Prostate gland (tissue), 2 donors: ENCODE results near the gene TMEM258. TPM values are rescaled to one million over a fixed set of nuclear protein-coding genes. Genes with fewer than 3 reads are reported as not detected.

Source experiments
- DNase-seq: peaks from one replicate; pipeline ENCODE4 v3.0.0-alpha.2; 2019; ENCODE audit warnings: low spot score
- H3K27ac ChIP-seq, 2 donors: fragments of 200-600 bp; sonication (generic); 2 replicates each; pipeline ENCODE4 v1.5.1; 2017 to 2019
- H3K27me3 ChIP-seq: fragments of 200-600 bp; sonication (generic); replicated peaks from 2 replicates; pipeline ENCODE4 v1.5.1; 2019; ENCODE audit not compliant: insufficient read depth
- H3K36me3 ChIP-seq, 2 donors: fragments of 200-600 bp; sonication (generic); 1 replicate in 1 of 2; 2 replicates in 1 of 2; pipeline versions ENCODE4 v1.5.1 to v1.8.1; 2017 to 2019
- H3K4me1 ChIP-seq: fragments of 200-600 bp; sonication (generic); replicated peaks from 2 replicates; pipeline ENCODE4 v1.5.1; 2019
- H3K4me3 ChIP-seq, 2 donors: fragments of 200-600 bp; sonication (generic); 2 replicates each; pipeline ENCODE4 v1.5.1; 2017 to 2019
- H3K9me3 ChIP-seq: fragments of 200-600 bp; sonication (generic); 2 replicates; pipeline ENCODE4 v1.5.1; 2017
- POLR2A ChIP-seq: fragments of 450-650 bp; IDR thresholded peaks from one replicate; pipeline ENCODE4 v1.6.1; 2016; ENCODE audit warnings: antibody characterized with exemption, mild to moderate bottlenecking
- POLR2AphosphoS5 ChIP-seq: sonication (generic); formaldehyde crosslinking; IDR thresholded peaks from one replicate; pipeline ENCODE4 v1.6.1; 2017; ENCODE audit warnings: antibody characterized with exemption
- WGBS: methylation state at CpG from one replicate; pipeline ENCODE4 v1.1.5; 2018; 5-methylcytosine and 5-hydroxymethylcytosine counted together
- intact Hi-C: fragments of 100-400 bp; cut with DNase I; formaldehyde crosslinking; loops from one replicate; pipeline ENCODE4 v1.14.2; 2022
- total RNA-seq, 2 donors: library from RNA; depleted of rRNA; stranded (reverse); fragments of >200 nt; gene quantifications; one replicate each; pipeline ENCODE4 v1.1.0, GENCODE V29; 2016
- TF ChIP-seq, protein P1 (sequence below), 4 experiments: fragments of 200-600 bp in 2 of 4; fragments of 450-650 bp in 2 of 4; sonication (generic) in 2 of 4; IDR thresholded peaks; 1 replicate in 3 of 4; 2 replicates in 1 of 4; pipeline ENCODE4 v1.5.1; 2016 to 2019; ENCODE audit warnings: antibody characterized with exemption in 4 of 4, mild to moderate bottlenecking in 2 of 4, moderate library complexity in 2 of 4

Gene TMEM258
- total RNA-seq, 2 donors from 2014 or later, result 34.8 to 82.9 TPM

DNA sequence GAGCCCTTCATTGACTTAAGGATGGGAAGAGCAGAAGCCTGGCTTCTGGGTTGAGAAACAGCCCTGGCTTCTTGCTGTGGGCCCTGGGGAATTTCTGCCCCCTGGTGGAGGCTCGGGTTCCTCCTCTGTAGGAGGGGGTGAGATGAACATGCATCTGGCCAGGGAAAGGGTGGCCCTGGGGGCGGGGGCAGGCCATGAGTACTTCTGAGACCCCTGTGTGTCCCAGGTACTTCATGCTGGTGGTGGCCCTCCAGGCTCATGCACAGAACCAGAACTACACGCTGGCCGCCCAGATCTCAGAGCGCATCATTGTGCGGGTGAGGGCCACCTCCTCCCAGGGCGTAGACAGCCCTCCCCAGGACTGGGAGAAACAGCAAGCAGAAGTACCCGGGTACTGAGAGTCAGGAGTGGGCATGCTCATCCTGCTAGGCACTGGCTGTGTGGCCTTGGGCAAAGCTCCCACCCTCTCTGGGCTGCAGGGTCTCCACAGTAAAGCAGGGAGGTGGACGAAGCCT is 15.8 kb downstream of the TMEM258 start:
- DNase-seq, result no peak
- WGBS, result 76% methylated on average over 9 of the region's 9 CpGs

DNA sequence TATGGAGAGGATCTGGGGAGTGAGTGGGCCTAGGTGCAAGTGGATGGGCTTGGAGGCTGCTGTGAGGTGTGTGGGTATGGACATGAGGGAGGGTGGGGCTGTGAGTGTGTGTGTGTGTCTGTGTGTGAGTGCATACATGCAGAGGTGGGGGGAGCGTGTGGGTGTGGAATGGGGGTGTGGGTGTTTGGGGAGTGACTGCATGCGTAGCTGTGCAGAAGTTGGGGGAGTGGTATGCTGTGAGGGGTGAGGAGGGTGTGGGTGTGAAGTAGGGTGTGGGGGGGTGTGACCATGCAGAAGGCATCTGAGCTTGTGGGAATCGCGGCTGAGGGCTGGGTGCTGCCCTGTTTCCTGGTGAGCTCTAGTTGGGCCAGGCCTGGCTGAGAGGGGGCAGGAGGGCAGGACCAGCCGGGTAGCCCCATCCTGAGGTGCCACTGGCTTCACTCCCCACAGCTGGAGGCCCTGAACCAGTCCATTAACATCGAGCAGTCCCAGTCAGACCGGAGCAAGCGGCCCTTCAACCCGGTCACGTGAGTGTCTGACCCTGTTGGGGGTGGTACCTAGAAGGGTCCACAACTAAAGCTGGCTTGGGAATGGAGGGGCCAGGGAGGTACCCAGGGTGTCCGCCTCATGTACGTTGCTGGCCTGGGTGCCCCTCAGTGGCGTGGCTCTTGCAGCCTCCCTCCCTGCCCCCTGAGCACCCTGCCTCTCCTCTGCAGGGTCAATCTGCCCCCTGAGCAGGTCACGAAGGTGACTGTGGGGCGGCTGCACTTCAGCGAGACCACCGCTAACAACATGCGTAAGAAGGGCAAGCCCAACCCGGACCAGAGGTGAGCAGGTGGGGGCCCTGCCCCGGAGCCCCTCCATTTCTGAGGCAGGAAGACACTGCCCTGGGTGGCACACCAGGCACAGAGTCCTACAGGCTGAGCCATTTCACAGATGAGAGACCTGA is 16.5 kb downstream of the TMEM258 start:
- 83% methylated on average over 19 of the region's 20 CpGs for WGBS
- no peaks in the 10 kb centered on the region for H3K27me3 ChIP-seq
- no peaks in the 10 kb centered on the region for H3K36me3 ChIP-seq
- no peaks in the 10 kb centered on the region for H3K9me3 ChIP-seq
- no peak for DNase-seq
- TF ChIP-seq POLR2AphosphoS5, result no peak
- TF ChIP-seq POLR2A, result no peak
- no peak overlapping the region for H3K27ac ChIP-seq
- intact Hi-C loops, result no loop called here
- no peak overlapping the region for H3K4me3 ChIP-seq
- no peaks in the 10 kb centered on the region for H3K4me1 ChIP-seq

More for the DNA sequence above, 15.8 kb downstream of the TMEM258 start:
- no peak for TF ChIP-seq POLR2A
- TF ChIP-seq, protein P1, sequence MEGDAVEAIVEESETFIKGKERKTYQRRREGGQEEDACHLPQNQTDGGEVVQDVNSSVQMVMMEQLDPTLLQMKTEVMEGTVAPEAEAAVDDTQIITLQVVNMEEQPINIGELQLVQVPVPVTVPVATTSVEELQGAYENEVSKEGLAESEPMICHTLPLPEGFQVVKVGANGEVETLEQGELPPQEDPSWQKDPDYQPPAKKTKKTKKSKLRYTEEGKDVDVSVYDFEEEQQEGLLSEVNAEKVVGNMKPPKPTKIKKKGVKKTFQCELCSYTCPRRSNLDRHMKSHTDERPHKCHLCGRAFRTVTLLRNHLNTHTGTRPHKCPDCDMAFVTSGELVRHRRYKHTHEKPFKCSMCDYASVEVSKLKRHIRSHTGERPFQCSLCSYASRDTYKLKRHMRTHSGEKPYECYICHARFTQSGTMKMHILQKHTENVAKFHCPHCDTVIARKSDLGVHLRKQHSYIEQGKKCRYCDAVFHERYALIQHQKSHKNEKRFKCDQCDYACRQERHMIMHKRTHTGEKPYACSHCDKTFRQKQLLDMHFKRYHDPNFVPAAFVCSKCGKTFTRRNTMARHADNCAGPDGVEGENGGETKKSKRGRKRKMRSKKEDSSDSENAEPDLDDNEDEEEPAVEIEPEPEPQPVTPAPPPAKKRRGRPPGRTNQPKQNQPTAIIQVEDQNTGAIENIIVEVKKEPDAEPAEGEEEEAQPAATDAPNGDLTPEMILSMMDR (IDR thresholded peaks at IDR 0.05), result peak; percentile 22 to 49 (median 40)
- no peak for TF ChIP-seq POLR2AphosphoS5
- Histone ChIP-seq H3K9me3 (no peaks in the 10 kb centered on the region), H3K36me3 (no peaks in the 10 kb centered on the region), H3K4me3 (no peak overlapping the region), H3K27me3 (no peaks in the 10 kb centered on the region), H3K27ac (no peak overlapping the region), H3K4me1 (no peaks in the 10 kb centered on the region)
- intact Hi-C loops, result no loop called here

DNA sequence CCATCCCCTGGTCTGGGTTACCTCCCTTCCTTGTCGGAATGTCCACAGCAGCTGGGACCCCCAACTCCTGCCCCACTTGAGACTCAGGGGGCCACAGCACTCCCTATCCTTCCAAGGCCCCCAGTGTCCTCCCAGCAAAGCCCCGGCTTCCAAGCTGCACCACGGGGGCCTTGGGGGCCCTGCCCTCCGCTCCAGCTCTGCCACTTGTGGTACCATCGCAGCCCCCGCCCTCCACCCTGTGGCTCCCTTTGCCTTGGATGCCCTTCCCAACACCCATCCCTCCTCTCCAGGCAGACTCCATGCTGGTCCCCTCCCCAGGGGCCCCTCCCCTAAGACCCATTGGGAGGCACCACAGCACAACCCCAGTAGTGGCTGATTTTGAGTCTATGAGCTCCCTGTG is 17.3 kb downstream of the TMEM258 start:
- TF ChIP-seq POLR2A, result no peak
- TF ChIP-seq, protein P1 (IDR thresholded peaks at IDR 0.05), result no peak
- no peak for TF ChIP-seq POLR2AphosphoS5
- intact Hi-C loops, result no loop called here
- WGBS, result 97% methylated on average over 6 of the region's 6 CpGs
- no peaks in the 10 kb centered on the region for H3K27me3 ChIP-seq
- no peaks in the 10 kb centered on the region for H3K9me3 ChIP-seq
- no peaks in the 10 kb centered on the region for H3K4me1 ChIP-seq
- no peak for DNase-seq
- H3K36me3 ChIP-seq, result no peaks in the 10 kb centered on the region
- no peak overlapping the region for H3K27ac ChIP-seq
- no peak overlapping the region for H3K4me3 ChIP-seq

DNA sequence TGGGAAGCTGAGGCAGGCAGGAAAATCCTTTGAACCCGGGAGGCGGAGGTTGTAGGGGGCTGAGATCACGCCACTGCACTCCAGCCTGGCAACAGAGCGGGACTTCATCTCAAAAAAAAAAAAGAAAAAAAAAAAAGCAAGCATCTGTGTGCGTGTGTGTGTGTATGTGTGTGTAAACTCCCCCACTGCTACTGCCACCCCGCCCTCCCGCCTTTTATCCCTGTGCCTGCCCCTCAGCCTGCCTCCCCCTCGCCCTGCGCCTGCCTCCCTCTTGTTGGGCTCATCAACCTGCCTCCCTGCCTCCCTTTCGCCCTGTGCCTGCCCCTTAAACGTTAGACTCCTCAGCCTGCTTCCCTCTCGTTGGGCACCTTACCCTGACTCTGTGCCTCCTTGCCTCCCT is 18.0 kb downstream of the TMEM258 start:
- Histone ChIP-seq H3K4me3 (no peak overlapping the region), H3K27me3 (no peaks in the 10 kb centered on the region), H3K36me3 (no peaks in the 10 kb centered on the region), H3K9me3 (no peaks in the 10 kb centered on the region), H3K4me1 (no peaks in the 10 kb centered on the region), H3K27ac (no peak overlapping the region)
- intact Hi-C loops, result no loop called here
- no peak for TF ChIP-seq POLR2A
- no peak for TF ChIP-seq POLR2AphosphoS5
- TF ChIP-seq, protein P1 (IDR thresholded peaks at IDR 0.05), result no peak
- no peak for DNase-seq
- WGBS, result 81% methylated on average over 12 of the region's 12 CpGs

DNA sequence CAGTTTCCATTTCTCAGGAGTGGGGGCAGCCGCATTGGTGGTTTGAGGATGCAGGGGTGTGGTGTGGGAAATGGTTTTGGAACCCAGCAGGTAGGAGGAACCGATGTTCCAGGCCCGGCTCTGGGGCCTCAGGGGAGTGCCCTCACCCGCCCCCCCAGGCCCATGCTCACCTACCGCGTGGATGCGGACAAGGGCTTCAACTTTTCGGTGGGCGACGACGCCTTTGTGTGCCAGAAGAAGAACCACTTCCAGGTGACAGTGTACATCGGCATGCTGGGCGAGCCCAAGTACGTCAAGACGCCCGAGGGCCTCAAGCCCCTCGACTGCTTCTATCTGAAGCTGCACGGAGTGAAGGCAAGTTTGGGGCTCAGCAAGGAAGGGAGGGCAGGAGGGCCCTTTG is 18.6 kb downstream of the TMEM258 start:
- intact Hi-C loops, result no loop called here

More for the DNA sequence above, 18.6 kb downstream of the TMEM258 start:
- H3K36me3 ChIP-seq, result no peaks in the 10 kb centered on the region
- 87% methylated on average over 18 of the region's 18 CpGs for WGBS
- no peaks in the 10 kb centered on the region for H3K9me3 ChIP-seq
- no peaks in the 10 kb centered on the region for H3K27me3 ChIP-seq
- no peak overlapping the region for H3K4me3 ChIP-seq
- DNase-seq, result no peak
- H3K27ac ChIP-seq, result no peak overlapping the region
- TF ChIP-seq, protein P1 (IDR thresholded peaks at IDR 0.05), result no peak
- TF ChIP-seq POLR2AphosphoS5, result no peak
- no peak for TF ChIP-seq POLR2A
- no peaks in the 10 kb centered on the region for H3K4me1 ChIP-seq
